OCI-LY3 (cell line): Measurements from ENCODE around the gene DOCK4.

Source experiments
- H2AFZ ChIP-seq: fragments of 200-600, 300-600 bp; shearing (Covaris generic); 2 replicates; pipeline ENCODE4 v1.6.0; 2014; ENCODE audit warnings: antibody characterized with exemption, low read depth, low read length
- H3K27ac ChIP-seq: fragments of 200-600, 300-600 bp; sonication (generic); 2 replicates; pipeline ENCODE4 v1.5.1; 2014; ENCODE audit warnings: mild to moderate bottlenecking, low read length, moderate library complexity, mixed read lengths
- H3K27me3 ChIP-seq: fragments of 200-600, 300-600 bp; sonication (generic); 2 replicates; pipeline ENCODE4 v1.6.1; 2014; ENCODE audit warnings: low read depth, low read length, mixed read lengths
- H3K36me3 ChIP-seq: fragments of 200-600, 300-600 bp; sonication (generic); replicated peaks from 2 replicates; pipeline ENCODE3; 2014; ENCODE audit warnings: low read depth, low read length, mixed read lengths
- H3K4me1 ChIP-seq: fragments of 300-600, 200-600 bp; sonication (generic); 2 replicates; pipeline ENCODE4 v1.6.1; 2014; ENCODE audit warnings: low read length, mixed read lengths
- H3K4me2 ChIP-seq: fragments of 200-600, 300-600 bp; sonication (generic); 2 replicates; pipeline ENCODE4 v1.6.1; 2014; ENCODE audit warnings: low read length, mixed read lengths
- H3K4me3 ChIP-seq: fragments of 300-600, 200-600 bp; sonication (generic); 2 replicates; pipeline ENCODE4 v1.5.1; 2014; ENCODE audit warnings: antibody characterized with exemption, mild to moderate bottlenecking, low read length, moderate library complexity
- H3K79me2 ChIP-seq: fragments of 300-600, 200-600 bp; shearing (Covaris generic); 2 replicates; pipeline ENCODE4 v1.6.1; 2014; ENCODE audit warnings: mild to moderate bottlenecking, low read length, mixed read lengths
- H3K9ac ChIP-seq: fragments of 300-600, 200-600 bp; shearing (Covaris generic); 2 replicates; pipeline ENCODE4 v1.6.0; 2014; ENCODE audit warnings: mild to moderate bottlenecking, low read length, moderate library complexity
- H3K9me3 ChIP-seq: fragments of 200-600, 300-600 bp; shearing (Covaris generic); 2 replicates; pipeline ENCODE4 v1.6.1; 2014; ENCODE audit warnings: low read length, mixed read lengths; ENCODE audit not compliant: insufficient read depth
- H4K20me1 ChIP-seq: fragments of 200-600, 300-600 bp; sonication (generic); 2 replicates; pipeline ENCODE4 v1.6.1; 2016; ENCODE audit warnings: low read length, mixed read lengths; ENCODE audit not compliant: insufficient read depth
- CTCF ChIP-seq: fragments of 200-600, 300-600 bp; sonication (generic); IDR thresholded peaks from 2 replicates; pipeline ENCODE4 v1.5.1; 2014; ENCODE audit warnings: antibody characterized with exemption, low read length, low read depth
- EZH2phosphoT487 ChIP-seq: fragments of 200-600 bp; shearing (Covaris generic); IDR thresholded peaks from 2 replicates; pipeline ENCODE4 v1.6.1; 2018; ENCODE audit warnings: antibody characterized with exemption, mixed run types, low read depth

DOCK4 gene

GRCh38 chr7:111690364-111691111, 515.7 kb downstream of the DOCK4 start:
- no peak overlapping the region for H3K4me3 ChIP-seq
- H3K9ac ChIP-seq, result no peak overlapping the region
- no peak overlapping the region for H3K4me2 ChIP-seq
- H3K36me3 ChIP-seq, result no peaks in the 10 kb centered on the region
- no peaks in the 10 kb centered on the region for H3K9me3 ChIP-seq
- no peak overlapping the region for H2AFZ ChIP-seq
- H3K79me2 ChIP-seq, result no peaks in the 10 kb centered on the region
- TF ChIP-seq EZH2phosphoT487, result no peak
- TF ChIP-seq CTCF, result no peak
- no peaks in the 10 kb centered on the region for H3K27me3 ChIP-seq
- peaks cover 4% of the 10 kb centered on the region; the same call in 1 of the 2 replicates for H3K4me1 ChIP-seq
- H4K20me1 ChIP-seq, result no peaks in the 10 kb centered on the region
- H3K27ac ChIP-seq, result no peak overlapping the region

- Histone ChIP-seq H3K36me3 (no peaks in the 10 kb centered on the region), H3K4me1 (peaks cover 4% of the 10 kb centered on the region; the same call in 1 of the 2 replicates), H3K79me2 (no peaks in the 10 kb centered on the region), H3K27ac (no peak overlapping the region), H3K4me3 (no peak overlapping the region), H4K20me1 (no peaks in the 10 kb centered on the region), H3K27me3 (no peaks in the 10 kb centered on the region), H3K9ac (no peak overlapping the region), H2AFZ (no peak overlapping the region), H3K4me2 (no peak overlapping the region), H3K9me3 (no peaks in the 10 kb centered on the region)
- TF ChIP-seq EZH2phosphoT487 (no peak), CTCF (no peak)
Measured at GRCh38 chr7:111685349-111685748, 520.9 kb downstream of the DOCK4 start.

GRCh38 chr7:111682588-111683340, 523.4 kb downstream of the DOCK4 start:
- Histone ChIP-seq H3K27me3 (no peaks in the 10 kb centered on the region), H3K36me3 (no peaks in the 10 kb centered on the region), H3K4me2 (no peak overlapping the region), H3K79me2 (no peaks in the 10 kb centered on the region), H3K4me1 (peaks cover 8% of the 10 kb centered on the region; the same call in 1 of the 2 replicates), H3K9me3 (no peaks in the 10 kb centered on the region), H3K27ac (no peak overlapping the region), H3K4me3 (no peak overlapping the region), H2AFZ (no peak overlapping the region), H3K9ac (no peak overlapping the region), H4K20me1 (no peaks in the 10 kb centered on the region)
- TF ChIP-seq EZH2phosphoT487 (no peak), CTCF (no peak)

GRCh38 chr7:111681242-111681641, 525.0 kb downstream of the DOCK4 start:
- TF ChIP-seq EZH2phosphoT487 (no peak), CTCF (no peak)
- no peak overlapping the region for H2AFZ ChIP-seq
- H3K27me3 ChIP-seq, result no peaks in the 10 kb centered on the region
- no peak overlapping the region for H3K27ac ChIP-seq
- no peak overlapping the region for H3K4me3 ChIP-seq
- no peaks in the 10 kb centered on the region for H3K9me3 ChIP-seq
- H4K20me1 ChIP-seq, result no peaks in the 10 kb centered on the region
- H3K36me3 ChIP-seq, result no peaks in the 10 kb centered on the region
- H3K79me2 ChIP-seq, result no peaks in the 10 kb centered on the region
- no peak overlapping the region for H3K4me2 ChIP-seq
- H3K4me1 ChIP-seq, result peaks cover 4% of the 10 kb centered on the region; the same call in 1 of the 2 replicates
- no peak overlapping the region for H3K9ac ChIP-seq
